Stimulated activated CD4-positive, alpha-beta T cell treated with anti-CD3 and anti-CD28 coated beads, Interleukin-1b, Interleukin-23, amount 100 ng/mL, for 24 hours (primary cell): ENCODE results near the gene ADGB.
A peak's percentile ranks its signal among the peaks of the same experiment; 100 is the strongest.

Experiments used
- DNase-seq, 4 experiments: peaks; one replicate each; pipeline ENCODE4 v3.0.0-alpha.2; 2020; ENCODE audit warnings: low read depth in 4 of 4, low spot score in 1 of 4

Gene ADGB

DNA sequence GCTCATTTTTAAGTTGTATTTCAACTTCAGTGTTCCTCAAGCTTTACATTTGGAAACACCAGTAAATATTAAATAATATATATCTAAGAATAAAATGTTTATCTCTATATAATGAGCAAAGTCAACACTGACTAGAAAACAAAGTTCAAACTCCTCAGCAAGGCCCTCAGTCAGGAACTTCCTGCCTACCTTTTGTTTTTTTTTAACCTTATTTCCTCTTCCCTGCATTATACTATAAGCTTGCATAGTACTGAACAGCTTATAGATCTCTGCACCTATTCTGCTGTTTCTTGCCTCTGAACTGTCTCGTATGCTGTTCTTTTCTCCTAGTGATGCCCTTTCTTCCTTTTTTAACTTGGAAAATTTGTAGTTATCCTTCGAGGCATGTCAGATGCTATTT lies 29.6 kb downstream of the ADGB start:
- DNase-seq: no peak

DNA sequence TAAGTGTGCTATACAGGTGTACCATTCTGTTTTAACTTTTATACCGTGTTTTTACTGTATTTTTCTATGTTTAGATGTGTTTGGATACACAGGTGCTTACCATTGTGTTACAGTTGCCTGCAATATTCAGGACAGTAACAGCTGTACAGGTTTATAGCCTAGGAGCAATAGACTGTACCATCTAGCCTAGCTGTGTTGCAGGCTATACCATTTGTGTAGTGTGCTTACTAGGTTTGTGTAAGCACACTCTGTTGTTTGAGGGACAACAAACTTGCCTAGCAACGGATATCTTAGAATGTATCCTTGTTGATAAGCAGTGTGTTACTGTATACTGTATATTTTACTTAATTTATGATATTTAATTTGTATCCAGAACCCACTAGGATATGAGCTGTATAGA lies 35.2 kb downstream of the ADGB start:
- DNase-seq: no peak

GRCh38 chr6:146635165-146635564 lies 36.4 kb downstream of the ADGB start:
- DNase-seq: no peak

- no peak for DNase-seq
Measured at GRCh38 chr6:146636481-146636880, 37.7 kb downstream of the ADGB start.

- no peak for DNase-seq
Measured at GRCh38 chr6:146642921-146643320, 44.1 kb downstream of the ADGB start.

- no peak for DNase-seq
Measured at GRCh38 chr6:146650799-146651481, 52.2 kb downstream of the ADGB start.

DNA sequence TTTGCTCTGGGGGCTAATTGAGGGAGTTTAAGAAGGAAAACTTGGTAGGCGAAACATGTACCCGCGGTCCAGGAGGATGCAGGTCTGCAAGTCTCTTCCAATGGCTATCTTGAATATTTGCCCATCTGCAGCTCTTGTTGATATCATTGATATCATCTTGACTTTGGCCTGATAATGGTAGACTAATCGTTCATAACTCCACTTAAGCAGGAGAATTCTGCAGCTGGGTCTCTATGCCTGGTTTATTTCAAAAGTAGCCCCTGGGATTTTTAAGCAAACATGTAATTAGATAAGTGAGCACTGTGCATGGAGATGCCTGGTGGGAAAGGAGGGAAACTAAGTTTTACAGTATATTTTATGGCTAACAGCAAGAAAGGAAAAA lies 52.7 kb downstream of the ADGB start:
- no peak for DNase-seq

DNA sequence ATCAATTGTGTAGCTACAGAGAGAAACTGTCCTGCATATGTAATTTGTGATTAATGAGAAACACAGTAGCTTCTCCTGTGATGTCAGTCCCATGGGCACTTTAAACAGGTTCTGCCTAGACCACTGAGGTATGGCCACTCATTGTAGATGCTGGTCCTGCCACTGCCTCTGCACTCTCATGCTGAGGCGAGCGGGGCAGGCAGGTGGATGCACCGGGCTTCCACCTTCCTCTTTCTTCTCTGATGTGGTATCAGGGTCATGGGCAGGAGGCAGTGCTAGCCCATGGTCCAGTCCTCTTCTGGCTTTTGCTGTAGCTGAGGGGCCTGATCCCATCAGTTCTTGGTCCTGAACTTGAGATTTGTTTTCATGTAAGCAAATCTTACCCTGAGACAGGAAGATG lies 58.7 kb downstream of the ADGB start:
- no peak for DNase-seq

- DNase-seq: no peak
Measured at GRCh38 chr6:146664871-146665360, 66.1 kb downstream of the ADGB start.

DNA sequence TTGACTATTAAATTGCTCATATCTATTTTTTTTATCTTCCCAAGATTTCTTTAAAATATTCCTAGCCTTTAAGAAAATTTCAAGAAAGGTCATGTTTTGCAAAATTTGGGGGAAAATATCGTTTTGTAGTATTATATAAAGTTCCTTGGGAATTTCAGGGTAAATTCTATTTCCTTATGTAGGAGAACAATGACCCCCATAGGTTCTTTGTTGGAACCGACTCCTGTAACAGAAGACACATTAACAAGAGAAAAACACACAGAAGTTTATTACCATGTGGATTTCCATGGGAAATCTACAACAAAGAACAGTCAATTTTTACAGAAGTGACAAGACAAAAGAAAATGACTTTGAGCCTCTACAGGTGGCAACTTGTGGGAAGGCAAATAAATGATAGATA lies 68.1 kb downstream of the ADGB start:
- DNase-seq: no peak

- no peak for DNase-seq
Measured at GRCh38 chr6:146670161-146670560, 71.4 kb downstream of the ADGB start.

DNA sequence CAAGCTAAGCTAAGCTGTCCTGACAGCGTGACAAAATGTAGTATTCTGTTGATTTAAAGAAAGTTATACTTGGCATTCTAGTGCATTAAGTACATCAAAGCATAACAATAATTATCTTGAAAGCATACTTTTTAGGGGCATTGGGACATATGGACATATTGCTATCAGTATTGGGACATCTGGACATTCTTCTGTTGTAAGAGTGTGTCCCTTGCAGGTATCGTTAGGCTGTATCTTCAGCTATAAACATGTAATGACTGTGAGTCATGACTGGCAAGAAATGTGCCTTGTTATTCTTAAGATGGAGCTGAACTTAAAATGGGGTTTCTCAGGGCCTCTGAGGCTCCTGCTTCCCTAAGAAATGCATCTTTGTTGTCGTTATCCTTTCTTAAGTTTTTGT lies 74.3 kb downstream of the ADGB start:
- no peak for DNase-seq

GRCh38 chr6:146679386-146679785 lies 80.6 kb downstream of the ADGB start:
- no peak for DNase-seq

DNA sequence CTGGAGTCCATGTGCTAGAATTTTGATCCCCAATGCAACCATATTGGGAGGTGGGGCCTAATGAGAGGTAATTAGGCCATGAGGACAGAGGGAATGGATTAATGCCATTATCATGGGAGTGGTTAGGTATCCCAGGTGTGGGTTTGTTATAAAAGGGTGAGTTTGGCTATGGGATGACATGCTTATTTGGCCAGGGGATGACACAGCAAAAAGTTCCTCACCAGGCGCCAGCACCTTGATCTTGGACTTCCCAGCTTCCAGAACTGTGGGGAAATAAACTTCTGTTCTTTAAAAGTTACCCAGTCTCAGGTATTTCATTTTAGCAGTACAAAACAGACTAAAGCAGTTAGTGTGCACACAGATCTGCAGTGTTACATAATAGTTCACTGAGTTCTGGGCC lies 84.1 kb downstream of the ADGB start:
- no peak for DNase-seq

- DNase-seq: no peak
Measured at GRCh38 chr6:146689806-146690205, 91.0 kb downstream of the ADGB start.

GRCh38 chr6:146693342-146693741 lies 94.6 kb downstream of the ADGB start:
- DNase-seq: no peak

- no peak for DNase-seq
Measured at GRCh38 chr6:146697921-146698320, 99.1 kb downstream of the ADGB start.

DNA sequence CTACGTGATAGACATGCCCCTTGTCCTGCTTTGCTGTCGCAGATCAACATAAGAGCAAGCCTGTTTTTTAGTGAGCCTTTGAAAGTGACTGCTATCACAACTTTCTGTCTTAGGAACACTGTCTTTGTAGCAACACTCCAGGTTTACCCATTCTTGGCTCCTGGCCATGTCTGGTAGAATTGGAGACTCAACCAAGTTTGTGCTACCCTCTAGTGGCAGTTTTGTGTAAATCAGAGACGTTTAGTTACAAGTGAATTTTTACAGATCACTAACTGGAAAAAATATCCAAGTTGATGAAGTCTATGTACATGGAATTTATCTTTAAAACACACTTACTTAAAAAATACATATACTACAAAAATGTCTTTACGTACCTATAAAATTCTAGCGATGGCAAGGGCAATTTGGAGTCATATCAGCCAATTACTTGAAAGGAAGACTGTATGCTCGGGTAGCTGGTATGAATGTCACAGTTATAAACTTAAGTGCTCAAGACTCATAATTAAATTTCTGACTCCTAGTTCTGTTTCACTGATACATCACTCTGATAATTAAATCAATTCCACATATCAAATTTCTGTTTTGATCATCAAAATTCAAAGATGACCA lies 101.4 kb downstream of the ADGB start:
- DNase-seq: peak; percentile 5 to 6 (median 6)

DNA sequence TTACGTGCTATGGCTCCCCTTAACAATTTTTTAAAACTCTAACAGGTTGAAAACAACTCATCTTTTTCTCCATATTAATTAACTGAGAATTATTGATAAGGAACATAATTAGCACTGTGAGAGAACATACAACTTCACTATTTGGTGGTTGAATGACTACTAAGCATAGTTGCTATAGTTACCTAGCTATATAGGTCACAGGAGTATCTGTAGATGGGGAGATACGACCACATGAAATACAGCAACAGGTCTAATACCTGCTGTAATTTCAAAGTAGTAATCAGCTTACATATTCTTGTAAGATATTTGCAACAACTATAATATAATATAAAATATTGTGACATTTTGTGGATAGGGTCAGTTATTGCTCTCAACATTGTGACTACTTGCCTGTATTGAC lies 102.9 kb downstream of the ADGB start:
- DNase-seq: no peak

- DNase-seq: no peak
Measured at GRCh38 chr6:146709036-146709622, 110.4 kb downstream of the ADGB start.

DNA sequence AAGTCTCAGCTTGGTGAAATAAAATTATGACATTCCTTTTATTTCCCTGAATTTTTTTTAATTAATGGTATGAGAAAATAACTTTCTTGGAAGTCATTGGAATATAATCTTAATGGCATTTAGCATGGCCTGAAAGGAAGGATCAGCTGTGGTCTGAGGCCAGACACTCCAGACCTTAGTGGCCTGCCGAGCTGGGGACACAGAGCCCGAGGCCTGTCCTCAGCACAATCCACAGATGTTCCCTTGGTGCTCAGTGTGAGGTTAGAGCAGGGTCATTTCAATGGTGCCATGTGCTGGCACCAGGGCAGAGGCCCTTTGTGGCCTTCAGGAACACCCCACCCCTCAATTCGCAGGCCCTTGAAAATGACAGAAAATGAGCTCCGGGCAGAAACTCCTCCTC lies 120.6 kb downstream of the ADGB start:
- no peak for DNase-seq

GRCh38 chr6:146739696-146740095 lies 140.9 kb downstream of the ADGB start:
- DNase-seq: no peak

DNA sequence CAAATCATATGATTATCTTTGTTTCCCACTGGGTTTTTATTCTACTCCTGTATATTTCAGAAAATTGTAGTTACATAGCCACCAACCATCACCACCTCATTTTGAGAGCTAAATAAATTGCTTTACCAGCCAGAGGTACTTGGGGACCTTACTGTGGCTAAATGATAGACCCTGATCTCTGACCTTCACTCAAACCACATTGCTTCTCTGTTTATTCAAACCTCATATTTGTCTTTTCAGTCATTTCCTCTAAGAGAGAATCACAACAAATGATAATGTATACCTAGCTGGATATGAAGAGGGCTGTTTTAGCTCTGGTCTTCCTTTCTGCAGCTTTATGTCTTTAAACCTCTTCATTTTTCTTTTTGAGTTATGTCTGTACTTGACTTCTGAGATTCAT lies 142.8 kb downstream of the ADGB start:
- no peak for DNase-seq
